ENCODE measurements around the gene KIF25.
"Not testable (repeated sequence)": the region's sequence is repeated elsewhere in the genome, so short reads cannot be mapped to it uniquely, and the experiment has no call there.

The KIF25 gene

DNA sequence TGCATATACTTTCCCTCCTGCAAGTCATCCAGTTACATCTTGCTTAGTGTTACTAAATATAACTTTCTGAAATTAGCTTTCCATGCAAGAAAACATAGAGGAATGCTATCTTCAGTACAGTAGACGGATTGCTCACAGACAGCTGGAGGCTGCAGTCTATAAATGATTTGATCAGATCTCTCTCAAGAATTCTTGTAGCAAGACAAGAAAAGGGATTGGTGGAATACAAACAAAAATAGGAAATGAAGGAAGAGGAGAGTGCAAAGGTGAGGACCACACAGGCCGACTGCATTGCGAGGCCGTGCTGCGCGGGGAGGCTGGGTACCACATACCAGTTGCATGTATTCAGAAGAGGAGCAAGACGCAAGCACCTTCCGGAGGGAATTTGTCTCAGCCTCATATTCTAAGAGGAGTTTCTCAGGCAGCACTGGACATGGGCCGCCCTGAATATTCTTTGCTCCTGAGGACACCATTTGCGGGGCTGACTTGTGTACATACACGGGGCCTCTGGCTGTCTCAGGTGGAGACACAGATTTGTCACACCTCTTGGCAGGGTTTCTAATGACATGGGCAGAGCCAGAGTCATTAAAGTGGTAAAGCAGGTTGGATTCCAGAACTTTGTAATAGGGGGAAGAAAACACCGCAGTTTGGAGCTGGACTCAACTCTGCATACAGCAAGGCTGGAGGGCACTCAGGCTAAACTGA is 22.7 kb upstream of the KIF25 start:
- DNase-seq (ENCODE audit: low spot score): no peak
- no peak for FAIRE-seq

DNA sequence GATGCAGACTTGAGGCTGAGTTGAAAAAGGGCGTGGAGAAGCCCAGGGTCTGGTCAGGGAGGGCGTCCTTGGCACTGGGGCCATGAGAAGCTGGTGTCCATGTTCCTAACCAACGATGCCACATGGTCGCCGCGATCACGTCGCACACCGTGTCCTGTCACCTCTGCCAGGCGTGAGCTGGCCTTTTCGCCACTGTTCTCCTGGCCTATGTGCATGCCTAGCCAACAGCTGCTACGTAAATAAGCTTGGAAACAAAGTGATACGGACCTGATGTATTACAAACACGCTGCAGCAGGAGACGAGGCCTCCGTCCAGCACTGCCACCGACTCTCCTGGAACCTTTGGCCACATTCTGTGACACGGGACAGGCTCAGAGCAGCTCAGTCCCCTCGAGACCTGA is 22.0 kb upstream of the KIF25 start:
- FAIRE-seq: no peak
- DNase-seq (ENCODE audit: low spot score): no peak

DNA sequence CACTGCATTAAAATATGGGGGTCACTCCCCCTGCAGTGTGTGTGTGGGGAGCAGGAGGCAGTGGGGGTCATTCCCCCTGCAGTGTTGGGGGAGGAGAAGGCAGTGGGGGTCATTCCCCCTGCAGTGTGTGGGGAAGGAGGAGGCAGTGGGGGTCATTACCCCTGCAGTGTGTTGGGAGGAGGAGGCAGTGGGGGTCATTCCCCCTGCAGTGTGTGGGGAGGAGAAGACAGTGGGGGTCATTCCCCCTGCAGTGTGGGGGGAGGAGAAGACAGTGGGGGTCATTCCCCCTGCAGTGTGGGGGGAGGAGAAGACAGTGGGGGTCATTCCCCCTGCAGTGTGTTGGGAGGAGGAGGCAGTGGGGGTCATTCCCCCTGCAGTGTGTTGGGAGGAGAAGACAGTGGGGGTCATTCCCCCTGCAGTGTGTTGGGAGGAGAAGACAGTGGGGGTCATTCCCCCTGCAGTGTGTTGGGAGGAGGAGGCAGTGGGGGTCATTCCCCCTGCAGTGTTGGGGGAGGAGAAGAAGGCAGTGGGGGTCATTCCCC is 21.3 kb upstream of the KIF25 start:
- peak; percentile 44 for FAIRE-seq
- DNase-seq (ENCODE audit: low spot score): not testable (repeated sequence)

DNA sequence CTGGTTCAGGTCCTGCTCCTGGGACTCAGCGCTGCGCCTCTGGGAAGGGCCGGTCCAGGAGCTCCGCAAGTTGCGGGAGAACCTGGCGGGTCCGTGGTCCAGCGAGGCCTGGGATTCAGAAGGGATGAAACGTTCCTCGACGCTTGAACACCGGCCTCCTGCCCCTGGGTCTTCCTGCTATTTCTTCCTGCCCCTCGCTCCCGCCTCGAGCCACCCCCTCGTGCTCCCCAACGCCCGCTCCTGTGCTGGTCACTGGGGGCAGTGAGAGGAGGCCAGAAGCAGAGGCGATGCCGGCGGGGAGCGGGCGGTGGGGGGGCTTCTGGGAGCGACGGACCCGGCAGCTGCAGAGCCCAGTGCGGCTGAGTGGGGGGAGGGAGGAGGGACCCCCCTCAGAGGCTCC is 20.8 kb upstream of the KIF25 start:
- no peak for DNase-seq (ENCODE audit: low spot score)
- FAIRE-seq: no peak

DNA sequence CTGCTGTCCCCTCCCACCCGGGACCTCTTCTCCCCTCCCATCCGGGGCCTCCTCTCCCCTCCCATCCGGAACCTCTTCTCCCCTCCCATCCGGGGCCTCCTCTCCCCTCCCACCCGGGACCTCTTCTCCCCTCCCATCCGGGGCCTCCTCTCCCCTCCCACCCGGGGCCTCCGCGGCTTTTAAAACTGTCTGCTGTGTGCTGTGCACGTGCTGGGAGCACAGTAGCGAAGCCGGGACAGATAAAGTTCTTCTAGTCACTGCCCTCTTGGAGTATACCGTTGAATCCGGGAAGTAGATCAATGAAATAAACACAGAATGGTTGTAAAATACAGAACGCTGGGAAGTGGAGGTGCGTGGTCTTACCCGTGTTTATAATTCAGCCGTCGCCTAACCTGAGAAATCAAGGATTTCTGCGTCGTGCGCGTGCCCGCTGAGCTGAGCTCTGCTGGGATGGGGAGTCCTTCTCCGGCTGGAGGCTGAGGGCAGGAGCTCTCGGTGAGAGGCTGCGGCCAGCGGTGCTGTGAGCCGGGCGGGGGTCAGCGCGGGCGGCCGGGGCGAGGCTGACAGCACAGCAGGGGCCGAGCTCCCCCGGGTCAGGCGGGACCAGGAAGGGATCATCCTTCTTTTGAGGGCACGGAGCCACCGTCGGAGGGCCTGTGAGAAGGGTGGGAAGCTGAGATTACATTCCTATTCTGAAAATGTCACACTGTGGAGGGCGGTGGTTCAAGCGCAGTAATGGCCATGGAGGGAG is 19.6 kb upstream of the KIF25 start:
- FAIRE-seq: no peak
- DNase-seq (ENCODE audit: low spot score): no peak

DNA sequence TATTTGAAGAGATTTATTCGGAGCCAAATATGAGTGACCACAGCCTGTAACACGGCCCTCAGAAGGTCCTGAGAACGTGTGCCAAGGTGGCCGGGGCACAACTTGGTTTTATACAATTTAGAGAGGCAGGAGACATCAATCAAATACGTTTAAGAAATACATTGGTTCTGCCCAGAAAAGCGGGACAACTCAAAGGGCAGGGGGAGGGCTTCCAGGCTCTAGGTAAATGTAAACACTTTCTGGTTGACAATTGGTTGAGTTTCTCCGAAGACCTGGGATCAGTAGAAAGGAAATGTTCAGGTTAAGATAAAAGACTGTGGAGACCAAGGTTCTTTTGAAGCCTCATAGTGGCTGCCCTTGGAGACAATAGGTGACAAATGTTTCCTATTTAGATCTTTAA is 18.9 kb upstream of the KIF25 start:
- no peak for FAIRE-seq
- no peak for DNase-seq (ENCODE audit: low spot score)

DNA sequence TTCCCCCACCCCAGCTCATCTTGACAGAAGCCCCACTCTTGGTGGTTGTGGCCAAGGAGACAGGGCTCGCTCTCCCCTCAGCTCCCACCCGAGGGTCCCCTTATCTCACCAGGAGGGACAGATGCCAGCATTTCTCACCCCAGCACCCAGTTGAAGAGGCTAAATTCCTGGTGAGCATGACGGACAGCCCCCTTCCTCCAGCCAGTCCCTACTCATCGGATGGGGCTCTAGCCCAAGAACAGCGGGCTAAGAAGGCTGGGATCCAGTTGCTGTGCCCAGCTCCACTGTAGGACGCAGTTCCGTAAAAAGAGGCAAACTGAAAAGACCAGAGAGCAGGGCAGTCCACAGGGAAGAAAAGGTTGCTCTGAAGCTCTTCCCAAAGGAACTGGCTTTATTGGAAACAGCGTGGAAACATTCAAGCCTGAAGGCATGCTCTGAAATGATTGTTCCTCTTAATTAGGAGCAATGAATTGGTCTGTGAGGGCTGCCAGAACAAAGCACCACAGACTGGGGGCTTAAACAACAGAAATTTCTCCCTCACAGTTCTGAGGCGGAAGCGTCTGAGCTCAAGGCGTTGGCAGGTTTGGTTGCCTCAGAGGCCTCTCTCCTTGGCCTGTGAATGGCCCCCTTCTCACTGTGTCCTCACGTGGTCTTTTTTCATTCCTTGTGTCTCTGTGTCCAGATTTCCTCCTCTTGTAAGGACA is 17.9 kb upstream of the KIF25 start:
- no peak for FAIRE-seq

DNA sequence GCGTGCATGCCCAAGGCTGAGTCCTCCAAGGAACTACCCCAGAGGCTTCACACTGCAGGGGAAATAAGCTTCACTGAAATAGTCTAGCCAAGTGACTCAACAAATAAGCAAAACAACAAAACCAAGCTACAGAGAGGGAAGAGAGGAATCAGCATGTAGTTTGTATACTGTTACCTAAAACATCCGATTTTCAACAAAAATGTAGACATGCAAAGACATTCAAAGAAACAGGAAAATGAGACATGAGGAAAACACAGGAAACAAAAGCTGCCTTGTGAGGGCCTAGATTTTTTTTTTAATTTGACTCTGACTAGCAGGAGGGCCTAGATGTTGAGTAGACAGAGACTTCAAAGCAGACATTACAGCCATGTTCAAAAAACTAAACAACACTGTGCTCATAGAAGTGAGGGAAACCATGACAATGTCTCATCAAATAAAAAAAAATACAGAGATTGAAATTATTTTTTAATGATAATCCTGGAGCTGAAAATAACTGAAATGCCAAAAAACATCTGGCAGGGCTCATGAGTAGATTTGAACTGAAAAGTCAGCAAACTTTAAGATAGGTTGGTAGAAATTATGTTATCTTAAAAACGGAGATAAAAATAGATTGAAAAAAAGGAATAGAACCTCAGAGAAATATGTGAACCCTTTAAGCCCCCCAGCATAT is 16.4 kb upstream of the KIF25 start:
- FAIRE-seq: no peak
- no peak for DNase-seq (ENCODE audit: low spot score)

More for the DNA sequence above, 17.9 kb upstream of the KIF25 start:
- no peak for DNase-seq (ENCODE audit: low spot score)

DNA sequence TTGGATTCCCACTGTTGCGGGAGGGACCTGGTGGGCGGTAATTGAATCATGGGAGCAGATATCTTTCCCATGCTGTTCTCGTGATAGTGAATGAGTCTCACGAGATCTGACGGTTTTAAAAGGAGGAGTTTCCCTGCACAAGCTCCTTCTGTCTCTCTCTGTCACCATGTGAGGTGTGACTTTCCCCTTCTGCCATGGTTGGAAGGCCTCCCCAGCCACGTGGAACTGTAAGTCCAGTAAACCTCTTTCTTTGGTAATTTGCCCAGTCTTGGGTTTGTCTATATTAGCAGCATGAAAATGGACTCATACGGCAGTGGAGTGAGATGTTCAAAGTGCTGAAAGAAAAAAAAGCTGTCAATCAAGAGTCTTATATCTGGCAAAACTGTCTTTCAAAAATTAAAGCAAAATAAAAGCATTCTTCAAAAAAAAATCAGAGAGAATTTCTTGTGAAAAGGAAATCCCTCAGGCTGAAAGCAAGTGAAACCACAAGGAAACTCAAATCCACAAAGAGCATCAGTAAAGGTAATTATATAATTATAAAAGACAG is 15.5 kb upstream of the KIF25 start:
- FAIRE-seq (no peak), DNase-seq (ENCODE audit: low spot score) (no peak)

DNA sequence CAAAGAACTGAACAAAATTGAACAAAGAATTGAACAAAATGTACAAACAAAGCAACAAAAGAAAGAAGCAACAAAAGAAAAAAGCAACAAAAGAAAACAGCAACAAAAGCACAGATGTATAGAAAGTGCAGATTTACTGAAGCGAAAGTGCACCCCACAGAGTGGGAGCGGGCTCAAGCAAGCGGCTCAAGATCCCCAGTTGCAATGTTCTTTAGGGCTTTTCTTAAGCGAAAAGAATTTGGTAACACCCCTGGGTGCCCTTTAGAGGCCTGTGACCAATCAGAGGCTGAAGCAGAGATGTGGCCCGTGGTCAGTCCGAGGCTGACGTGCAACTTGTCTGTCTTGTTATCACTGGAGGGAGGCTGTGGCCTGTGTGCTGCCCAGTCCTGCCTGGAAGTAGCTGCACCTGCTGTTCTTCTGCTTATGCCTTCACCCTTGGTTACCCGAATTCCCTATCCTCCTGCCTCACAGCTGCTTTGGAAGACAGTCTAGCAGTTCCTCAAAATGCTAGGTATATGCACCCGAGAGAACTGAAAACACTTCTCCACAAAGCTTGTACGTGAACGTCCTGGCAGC is 13.2 kb upstream of the KIF25 start:
- no peak for FAIRE-seq

DNA sequence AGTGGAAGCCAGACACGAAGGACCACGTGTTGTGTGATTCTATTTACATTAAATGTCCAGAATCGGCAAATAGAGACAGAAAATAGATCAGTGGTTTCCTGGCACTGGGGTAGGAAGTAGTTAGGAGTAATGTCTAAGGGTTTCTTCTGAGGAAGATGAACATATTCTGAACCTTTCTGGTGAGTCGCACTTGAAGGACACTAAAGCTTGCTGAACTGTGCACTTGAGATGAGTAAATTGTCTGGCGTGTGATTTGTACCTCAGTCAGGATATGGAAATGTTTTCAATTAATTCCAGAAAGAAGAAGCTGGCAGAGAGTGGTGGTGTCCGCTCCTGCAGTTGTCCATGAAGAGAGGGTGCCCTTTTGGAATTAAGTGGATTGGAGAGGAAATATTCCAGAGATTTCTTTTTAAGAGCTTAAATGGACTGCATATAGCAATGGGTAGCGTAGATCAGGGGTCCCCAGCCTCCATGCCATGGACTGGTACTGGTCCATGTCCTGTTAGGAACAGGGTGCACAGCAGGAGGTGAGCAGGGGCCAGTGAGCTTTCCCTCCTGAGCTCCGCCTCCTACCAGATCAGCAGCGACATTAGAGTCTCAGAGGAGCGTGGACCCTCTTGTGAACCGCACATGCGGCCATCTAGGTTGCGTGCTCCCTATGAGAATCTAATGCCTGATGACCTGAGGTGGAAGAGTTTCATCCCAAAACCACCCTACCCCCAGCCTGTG is 12.4 kb upstream of the KIF25 start:
- FAIRE-seq (no peak), DNase-seq (ENCODE audit: low spot score) (no peak)

More for the DNA sequence above, 13.2 kb upstream of the KIF25 start:
- no peak for DNase-seq (ENCODE audit: low spot score)

DNA sequence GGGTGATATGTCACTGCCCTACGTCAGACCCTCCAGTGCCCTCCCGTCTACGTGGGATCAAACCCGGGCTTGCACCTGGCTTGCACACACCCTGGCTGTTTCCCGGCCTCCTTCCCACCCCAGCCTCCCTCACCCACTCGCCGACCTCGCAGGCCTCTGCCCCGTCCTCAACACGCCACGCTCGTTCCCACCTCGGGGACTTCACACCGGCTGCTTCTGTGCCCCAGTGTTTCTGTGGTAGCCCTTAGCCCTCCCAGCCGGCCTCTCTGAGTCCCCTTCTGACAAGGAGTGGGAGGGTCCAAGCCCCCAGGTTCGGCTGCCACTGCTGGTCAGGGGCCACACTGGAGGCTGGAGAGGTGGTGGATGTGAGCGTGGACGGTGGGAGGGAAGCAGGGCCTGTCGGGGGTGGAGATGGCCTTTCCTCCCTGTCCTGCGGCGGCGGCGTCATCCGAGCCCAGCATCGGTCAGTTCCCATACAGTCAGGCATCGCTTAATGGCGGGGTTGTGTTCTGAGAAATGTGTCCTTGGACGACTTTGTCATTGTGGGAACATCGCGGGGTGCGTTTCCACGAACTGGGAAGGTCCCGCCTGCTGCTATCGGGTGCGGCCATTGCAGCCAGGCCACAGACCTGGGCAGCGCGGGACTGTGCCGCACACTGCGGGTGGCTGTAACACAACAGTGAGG is 11.4 kb upstream of the KIF25 start:
- FAIRE-seq: no peak
- no peak for DNase-seq (ENCODE audit: low spot score)

DNA sequence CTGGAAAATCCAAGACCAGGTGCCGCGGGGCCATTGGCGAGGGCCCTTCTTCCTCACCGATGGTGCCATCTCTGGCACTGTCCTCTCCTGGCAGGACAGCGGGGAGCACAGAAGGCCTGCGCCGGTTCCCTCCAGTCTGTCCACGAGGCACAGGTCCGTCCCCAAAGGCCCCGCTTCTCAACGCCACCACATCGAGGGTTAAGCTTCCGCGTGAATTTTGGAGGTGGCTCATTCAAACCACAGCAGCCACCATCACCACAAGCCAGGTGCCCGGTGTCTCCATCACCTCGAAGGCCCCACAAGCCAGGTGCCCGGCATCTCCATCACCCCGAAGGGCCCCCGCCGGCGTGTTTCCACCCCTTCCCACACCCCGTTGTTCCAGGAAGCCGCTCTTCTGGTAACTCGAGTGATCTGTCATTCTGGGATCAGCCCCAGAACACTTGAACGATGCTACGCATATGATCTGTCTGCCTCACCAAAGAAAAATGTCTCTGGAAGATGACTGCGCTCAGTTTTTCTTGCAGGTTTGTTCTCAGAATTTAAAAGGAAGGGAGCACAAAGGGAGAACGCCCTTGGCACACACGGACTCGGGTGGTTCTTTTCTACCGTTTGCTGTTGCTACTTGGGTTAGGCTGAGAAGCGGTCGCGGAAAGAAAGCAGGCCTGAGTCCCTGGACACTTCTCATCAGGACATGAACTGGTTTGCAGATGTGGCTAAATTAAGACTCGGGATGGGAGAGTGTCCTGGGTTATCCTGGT is 9.9 kb upstream of the KIF25 start:
- DNase-seq (ENCODE audit: low spot score): no peak
- no peak for FAIRE-seq

DNA sequence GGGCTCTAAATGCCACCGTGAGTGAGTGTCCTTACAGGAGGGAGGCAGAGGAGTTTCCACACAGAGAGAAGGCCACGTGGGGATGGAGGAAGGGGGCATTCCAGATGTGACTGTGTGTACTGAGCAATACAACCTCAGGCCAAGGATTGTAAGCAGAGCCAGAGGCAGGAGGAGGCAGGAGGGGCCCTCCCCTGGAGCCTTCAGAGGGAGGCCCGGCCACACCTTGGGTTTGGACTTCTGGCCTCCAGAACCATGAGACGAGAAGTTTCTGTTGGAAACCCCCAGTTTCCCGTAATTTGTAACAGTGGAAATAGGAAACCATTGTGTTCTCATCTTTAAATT is 9.3 kb upstream of the KIF25 start:
- no peak for DNase-seq (ENCODE audit: low spot score)
- FAIRE-seq: no peak

DNA sequence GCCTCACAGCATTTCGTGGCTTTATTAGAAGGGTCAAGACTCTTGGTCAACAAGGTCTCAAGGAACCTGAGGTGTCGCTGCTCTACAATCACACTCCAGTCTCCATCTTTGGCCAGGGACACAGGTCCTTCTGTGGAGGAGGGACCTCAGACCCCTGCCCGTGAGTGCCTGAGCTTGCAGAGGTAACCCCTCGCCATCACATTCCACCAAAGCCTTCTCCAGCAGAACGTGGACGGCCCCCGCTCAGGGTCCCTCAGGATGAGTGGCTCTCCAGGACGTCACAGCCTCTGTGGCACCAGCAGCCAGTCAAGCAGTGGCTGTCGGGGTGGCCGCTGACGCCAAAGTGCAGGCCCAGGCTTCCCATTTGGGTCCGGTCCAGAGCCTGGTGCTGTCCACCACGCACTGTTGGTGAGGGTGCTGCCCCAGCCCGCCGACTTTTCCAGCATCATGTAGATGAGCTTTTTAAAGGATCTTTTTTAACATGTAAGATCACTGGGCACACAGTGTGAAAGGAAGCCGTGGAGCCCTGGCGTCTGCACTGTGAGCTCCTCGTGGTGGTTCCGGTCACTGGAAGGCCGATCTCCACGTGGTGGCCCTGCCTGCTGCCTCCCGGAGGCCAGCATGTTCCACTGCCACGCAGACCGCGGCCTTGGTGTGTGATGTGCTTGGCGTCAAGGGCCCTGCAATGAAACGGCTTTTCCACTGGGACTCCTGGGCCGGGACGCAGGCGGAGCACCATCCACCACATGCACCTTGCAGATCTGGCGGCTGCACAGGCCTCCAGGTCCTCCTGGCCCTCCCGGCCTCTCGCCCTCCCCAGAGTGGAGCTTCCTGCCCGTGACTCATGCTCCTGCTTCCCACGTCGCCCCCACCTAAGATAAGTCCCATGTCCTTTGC is 8.3 kb upstream of the KIF25 start:
- FAIRE-seq: no peak
- DNase-seq (ENCODE audit: low spot score): no peak

DNA sequence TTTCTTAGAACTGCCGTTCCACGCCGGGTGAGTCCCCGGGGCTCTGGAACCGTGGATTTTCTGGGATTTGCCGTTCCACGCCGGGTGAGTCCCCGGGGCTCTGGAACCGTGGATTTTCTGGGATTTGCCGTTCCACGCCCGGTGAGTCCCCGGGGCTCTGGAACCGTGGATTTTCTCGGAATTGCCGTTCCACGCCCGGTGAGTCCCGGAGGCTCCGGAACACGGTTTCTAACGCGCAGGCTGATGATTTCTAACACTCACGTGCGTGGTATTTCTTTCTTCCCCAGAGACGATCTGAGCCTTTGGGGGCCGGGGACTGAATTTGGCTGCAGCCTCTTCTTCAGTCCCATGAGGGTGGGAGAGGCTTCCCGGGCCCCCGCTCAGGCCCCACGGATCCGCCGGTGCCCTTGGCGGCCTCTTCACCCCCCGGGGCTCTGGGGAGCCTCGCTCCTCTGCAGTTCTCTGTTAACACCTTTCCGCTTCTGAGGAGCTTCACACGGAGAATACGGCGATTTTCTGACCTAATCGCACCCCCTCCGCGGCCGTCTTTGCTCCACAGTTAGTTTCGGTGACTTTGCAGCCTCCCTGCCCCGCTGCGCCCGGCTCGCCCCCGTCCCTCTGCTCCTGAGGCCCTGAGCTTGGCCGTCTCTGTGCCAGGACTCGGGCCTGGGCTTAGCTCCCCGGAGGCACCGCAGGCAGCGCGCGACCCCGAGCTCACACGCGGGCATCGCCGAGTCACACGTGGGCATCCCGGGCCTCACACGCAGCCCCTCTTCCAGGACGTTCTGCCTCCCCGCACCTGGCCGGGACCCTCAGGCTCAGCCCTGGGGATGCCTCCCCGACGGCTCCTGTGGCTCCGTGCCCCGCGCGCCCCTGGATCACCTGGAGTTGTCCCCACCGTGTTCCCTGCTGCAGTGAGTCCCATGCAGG is 7.2 kb upstream of the KIF25 start:
- FAIRE-seq: no peak

DNA sequence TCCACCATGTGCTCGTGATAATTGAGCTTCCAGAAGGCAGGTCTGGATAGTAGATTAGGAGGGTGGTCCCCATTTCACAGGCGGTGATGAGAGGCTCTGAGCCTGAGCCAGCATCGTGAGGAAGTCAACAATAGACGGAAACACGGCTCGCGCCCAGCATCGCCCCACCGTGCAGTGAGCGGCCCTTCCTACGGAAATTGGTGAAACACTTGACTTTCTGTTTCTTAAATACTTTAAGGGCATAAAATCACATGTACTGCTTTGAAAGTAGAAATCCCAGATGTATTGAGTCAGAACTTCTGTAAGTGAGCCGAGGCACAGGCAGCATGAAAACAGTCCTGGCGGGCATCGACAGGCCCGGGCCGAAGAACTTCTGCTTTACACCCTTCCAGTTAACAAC is 4.3 kb upstream of the KIF25 start:
- FAIRE-seq: no peak
- no peak for DNase-seq (ENCODE audit: low spot score)

More for the DNA sequence above, 7.2 kb upstream of the KIF25 start:
- DNase-seq (ENCODE audit: low spot score): no peak

Data from urothelium cell line (cell line).